Endothelial cell of umbilical vein (primary cell): ENCODE data around the gene ID2. TPM values are rescaled to one million over a fixed set of nuclear protein-coding genes. Genes with fewer than 3 reads are reported as not detected.
A peak's percentile ranks its signal among the peaks of the same experiment; 100 is the strongest.

Source experiments
- BruUV-seq: library from RNA; stranded (reverse); fragments of 400-500 nt; replicated peaks from 2 replicates; lab custom pipeline; 2021; lab: Mats Ljungman, UMichigan
- CTCF ChIA-PET: fragments of 300-600, 350-600 bp; sonication (Branson Sonifier 250); formaldehyde crosslinking; loops from one replicate; lab custom pipeline; 2021; ENCODE audit warnings: antibody characterized with exemption, inconsistent platforms; lab: Charles Lee
- POLR2A ChIA-PET: fragments of 300-600, 350-600 bp; sonication (Branson Sonifier 250); formaldehyde crosslinking; loops from one replicate; lab custom pipeline; 2021; ENCODE audit warnings: antibody characterized with exemption, inconsistent platforms; lab: Charles Lee
- DNase-seq: peaks from one replicate; pipeline ENCODE4 v3.0.0-alpha.2; 2011; ENCODE audit warnings: low read depth, low spot score
- FAIRE-seq: peaks from 2 replicates; lab custom pipeline; 2011; peaks lifted over from hg19 to GRCh38; lab: Jason Lieb, UNC
- H2AFZ ChIP-seq: 2 replicates; pipeline ENCODE4 v1.6.0; 2012; ENCODE audit warnings: low read depth, low read length, control low read depth, inconsistent platforms
- H3K27ac ChIP-seq: 2 replicates; pipeline ENCODE4 v1.5.1; 2011; ENCODE audit warnings: low read depth, mild to moderate bottlenecking, control low read depth, low read length, moderate library complexity; ENCODE audit not compliant: insufficient read depth
- H3K27me3 ChIP-seq, 2 experiments: 2 replicates each; pipeline versions ENCODE4 v1.6.0 to v1.6.1; 2011; ENCODE audit warnings: low read length in 2 of 2, mixed read lengths in 1 of 2; ENCODE audit not compliant: control insufficient read depth in 2 of 2, insufficient read depth in 2 of 2
- H3K36me3 ChIP-seq, 2 experiments: 2 replicates in 1 of 2; 3 replicates in 1 of 2; pipeline ENCODE4 v1.5.1; 2011; ENCODE audit warnings: low read length in 2 of 2, mild to moderate bottlenecking in 1 of 2, moderate library complexity in 1 of 2; ENCODE audit not compliant: control insufficient read depth in 2 of 2, insufficient read depth in 2 of 2; ENCODE audit errors: extremely low read depth in 1 of 2
- H3K4me1 ChIP-seq: 3 replicates; pipeline ENCODE4 v1.5.1; 2011; ENCODE audit warnings: mild to moderate bottlenecking, low read length; ENCODE audit not compliant: control insufficient read depth, insufficient read depth; ENCODE audit errors: extremely low read depth
- H3K4me2 ChIP-seq: 2 replicates; pipeline ENCODE4 v1.6.1; 2011; ENCODE audit warnings: low read length, control low read depth, mixed read lengths; ENCODE audit not compliant: insufficient read depth
- H3K4me3 ChIP-seq, 3 experiments: fragments of 200-600 bp in 1 of 3; sonication (generic), shearing (Covaris generic) in 1 of 3; replicated peaks in 1 of 3; 2 replicates each; pipeline ENCODE4 v1.5.1; 2011 to 2016; ENCODE audit warnings: control low read depth in 3 of 3, low read length in 3 of 3, mild to moderate bottlenecking in 2 of 3, inconsistent platforms in 1 of 3, low read depth in 1 of 3, moderate library complexity in 1 of 3; ENCODE audit not compliant: insufficient read depth in 1 of 3
- H3K79me2 ChIP-seq: 2 replicates; pipeline ENCODE4 v1.6.0; 2012; ENCODE audit warnings: low read length, inconsistent platforms; ENCODE audit not compliant: control insufficient read depth, insufficient read depth
- H3K9ac ChIP-seq: replicated peaks from 2 replicates; pipeline ENCODE3; 2011; ENCODE audit warnings: low read length, control low read depth; ENCODE audit not compliant: insufficient read depth; ENCODE audit errors: extremely low read depth
- H3K9me1 ChIP-seq: replicated peaks from 3 replicates; pipeline ENCODE4 v1.6.0; 2011; ENCODE audit warnings: mild to moderate bottlenecking, low read length; ENCODE audit not compliant: control insufficient read depth, insufficient read depth; ENCODE audit errors: extremely low read depth
- H3K9me3 ChIP-seq: replicated peaks from 2 replicates; pipeline ENCODE4 v1.5.1; 2012; ENCODE audit warnings: low read length, inconsistent platforms; ENCODE audit not compliant: control insufficient read depth, insufficient read depth
- H4K20me1 ChIP-seq: replicated peaks from 2 replicates; pipeline ENCODE3; 2011; ENCODE audit warnings: mild to moderate bottlenecking, low read length; ENCODE audit not compliant: control insufficient read depth, insufficient read depth; ENCODE audit errors: extremely low read depth
- EZH2 ChIP-seq: IDR thresholded peaks from 2 replicates; pipeline ENCODE4 v1.6.1; 2012; ENCODE audit warnings: borderline replicate concordance, low read depth, mild to moderate bottlenecking, moderate library complexity, low read length, inconsistent platforms; ENCODE audit not compliant: severe bottlenecking
- GATA2 ChIP-seq: IDR thresholded peaks from 2 replicates; pipeline ENCODE4 v1.7.0; 2011; ENCODE audit warnings: low read depth, mild to moderate bottlenecking, moderate library complexity, mixed read lengths, low read length; ENCODE audit not compliant: insufficient read length, insufficient read depth
- MYC ChIP-seq: IDR thresholded peaks from one replicate; pipeline ENCODE4 v1.6.1; 2011; ENCODE audit warnings: mild to moderate bottlenecking, low read depth, low read length
- POLR2A ChIP-seq: IDR thresholded peaks from 2 replicates; pipeline ENCODE4 v1.6.1; 2012; ENCODE audit warnings: low read depth, mild to moderate bottlenecking, control low read depth, low read length
- POLR2AphosphoS5 ChIP-seq: IDR thresholded peaks from 2 replicates; pipeline ENCODE4 v1.6.1; 2012; ENCODE audit warnings: low read depth, mild to moderate bottlenecking, control low read depth, low read length, moderate library complexity; ENCODE audit not compliant: insufficient read depth
- dilution Hi-C: fragments of 300-500 bp; cut with MboI; formaldehyde crosslinking; loops from one replicate; pipeline ENCODE4 v1.15.0; 2019; ENCODE audit warnings: low sequenced_read_pairs; ENCODE audit not compliant: extremely low pct_ligation_motif_present
- intact Hi-C: fragments of 100-400 bp; cut with micrococcal nuclease; formaldehyde crosslinking; loops from one replicate; pipeline ENCODE4 v1.10.0; 2022
- polyA plus RNA-seq, 4 experiments: library from polyadenylated mRNA; depleted of rRNA in 3 of 4; stranded (reverse) in 3 of 4; unstranded in 1 of 4; fragments of >200 nt; gene quantifications; 2 replicates each; pipeline versions ENCODE4 v1.2.1 to v1.2.3, GENCODE V29; 2011 to 2012; ENCODE audit warnings: missing spikeins in 1 of 4
- total RNA-seq: library from RNA; stranded (reverse); gene quantifications from 2 replicates; pipeline ENCODE4 v1.2.3, GENCODE V29; 2021
- TF ChIP-seq, protein P1 (sequence below), 2 donors: IDR thresholded peaks; 1 replicate in 1 of 2; 2 replicates in 1 of 2; pipeline ENCODE4 v1.5.1; 2011; ENCODE audit warnings: low read length in 2 of 2, mild to moderate bottlenecking in 2 of 2, moderate library complexity in 2 of 2, control low read depth in 1 of 2, inconsistent platforms in 1 of 2, low read depth in 1 of 2; ENCODE audit not compliant: insufficient read depth in 1 of 2; ENCODE audit errors: extremely low read depth in 1 of 2
- TF ChIP-seq, protein P2 (sequence below): IDR thresholded peaks from 2 replicates; pipeline ENCODE4 v1.6.1; 2011; ENCODE audit not compliant: insufficient read depth, insufficient read length

The ID2 gene
- total and polyA plus RNA-seq, 2 donors (not counting 3 experiments of a cell fraction or from before 2014, with no cell fraction given): 4.1 to 29.1 TPM

DNA sequence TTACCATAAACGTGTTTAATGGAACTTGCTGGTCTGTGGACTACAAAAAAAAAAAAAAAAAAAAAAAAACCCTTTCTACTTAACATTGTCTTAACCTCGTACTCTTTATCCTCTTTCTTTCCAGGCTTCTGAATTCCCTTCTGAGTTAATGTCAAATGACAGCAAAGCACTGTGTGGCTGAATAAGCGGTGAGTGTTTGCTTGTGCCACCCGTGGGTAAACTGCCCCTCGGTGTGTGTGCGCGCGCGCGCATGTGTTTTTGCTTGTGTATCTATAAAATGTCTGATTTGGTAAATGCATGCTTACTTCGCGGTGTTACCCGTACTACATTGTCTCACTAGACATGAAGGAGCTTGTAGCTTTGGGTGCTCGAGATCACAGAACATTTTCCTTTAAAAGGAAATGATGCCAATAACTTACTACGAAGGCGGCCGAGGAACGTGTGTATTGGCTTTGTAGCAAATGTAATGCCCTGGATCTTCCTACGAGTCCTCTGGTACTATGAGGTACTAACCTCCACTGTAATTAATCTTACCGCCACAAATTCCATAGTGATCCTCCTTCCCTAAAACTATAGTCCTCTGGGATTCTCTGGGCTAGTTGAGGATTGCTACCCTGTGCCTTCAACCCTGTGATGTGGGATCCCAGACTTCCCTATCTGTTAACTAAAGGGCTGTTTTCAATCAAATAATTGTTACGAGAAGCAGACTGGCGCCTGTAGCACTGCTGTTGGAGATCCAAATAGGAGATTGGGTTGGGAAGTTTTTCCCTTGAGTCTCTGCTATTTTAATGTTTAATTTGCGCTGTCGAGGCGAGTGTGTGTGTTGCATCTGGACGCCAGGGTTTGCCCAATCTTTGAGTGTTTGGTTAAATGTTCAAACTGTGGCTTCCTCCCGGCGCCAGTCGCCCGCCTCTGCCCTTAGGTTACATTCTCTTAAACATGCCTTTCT is 1.1 kb downstream of the ID2 start:
- Histone ChIP-seq H3K9me3 (no peaks in the 10 kb centered on the region), H4K20me1 (no peaks in the 10 kb centered on the region), H3K27me3 (peaks cover 8 to 22% of the 10 kb centered on the region in 2 experiments), H3K4me2 (peak overlapping the region; percentile 94), H3K4me1 (peaks cover 51% of the 10 kb centered on the region), H3K36me3 (no peaks in the 10 kb centered on the region), H3K9ac (peak overlapping the region; percentile 51), H3K4me3 (peak overlapping the region; percentile 49 to 73 (median 52)), H3K9me1 (no peaks in the 10 kb centered on the region), H3K27ac (no peak overlapping the region), H2AFZ (no peak overlapping the region), H3K79me2 (no peaks in the 10 kb centered on the region)
- no peak for TF ChIP-seq MYC
- TF ChIP-seq POLR2A: no peak
- no peak for TF ChIP-seq POLR2AphosphoS5
- TF ChIP-seq, protein P1, sequence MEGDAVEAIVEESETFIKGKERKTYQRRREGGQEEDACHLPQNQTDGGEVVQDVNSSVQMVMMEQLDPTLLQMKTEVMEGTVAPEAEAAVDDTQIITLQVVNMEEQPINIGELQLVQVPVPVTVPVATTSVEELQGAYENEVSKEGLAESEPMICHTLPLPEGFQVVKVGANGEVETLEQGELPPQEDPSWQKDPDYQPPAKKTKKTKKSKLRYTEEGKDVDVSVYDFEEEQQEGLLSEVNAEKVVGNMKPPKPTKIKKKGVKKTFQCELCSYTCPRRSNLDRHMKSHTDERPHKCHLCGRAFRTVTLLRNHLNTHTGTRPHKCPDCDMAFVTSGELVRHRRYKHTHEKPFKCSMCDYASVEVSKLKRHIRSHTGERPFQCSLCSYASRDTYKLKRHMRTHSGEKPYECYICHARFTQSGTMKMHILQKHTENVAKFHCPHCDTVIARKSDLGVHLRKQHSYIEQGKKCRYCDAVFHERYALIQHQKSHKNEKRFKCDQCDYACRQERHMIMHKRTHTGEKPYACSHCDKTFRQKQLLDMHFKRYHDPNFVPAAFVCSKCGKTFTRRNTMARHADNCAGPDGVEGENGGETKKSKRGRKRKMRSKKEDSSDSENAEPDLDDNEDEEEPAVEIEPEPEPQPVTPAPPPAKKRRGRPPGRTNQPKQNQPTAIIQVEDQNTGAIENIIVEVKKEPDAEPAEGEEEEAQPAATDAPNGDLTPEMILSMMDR (IDR thresholded peaks at IDR 0.05; ENCODE audit: extremely low read depth in 1 of 2, insufficient read depth in 1 of 2, low read depth in 1 of 2, low read length in 2 of 2): no peak
- TF ChIP-seq EZH2: no peak
- TF ChIP-seq, protein P2, sequence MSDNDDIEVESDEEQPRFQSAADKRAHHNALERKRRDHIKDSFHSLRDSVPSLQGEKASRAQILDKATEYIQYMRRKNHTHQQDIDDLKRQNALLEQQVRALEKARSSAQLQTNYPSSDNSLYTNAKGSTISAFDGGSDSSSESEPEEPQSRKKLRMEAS: no peak
- TF ChIP-seq GATA2: no peak
- CTCF ChIA-PET: interaction anchor here (0.7 to 5.1 kb wide), 5 partner anchors 10 to 1586 kb away, joined by 3 to 66 read pairs (median 5); no protein-coding TSS in a partner anchor
- DNase-seq: peak; percentile 57
- BruUV-seq: no TSS peak
- peak; percentile 8 for FAIRE-seq
- dilution Hi-C loops: no loop called here
- POLR2A ChIA-PET: interaction anchor here (0.7 to 1.8 kb wide), 6 partner anchors 10 to 1804 kb away, joined by 3 to 11 read pairs (median 6); no protein-coding TSS in a partner anchor
- intact Hi-C loops: loop anchor here (10.0 kb wide), 1 partner anchor 1858 kb away; no protein-coding TSS in a partner anchor
